A673 (cell line): ENCODE measurements around the gene TTI1. TPM values are rescaled to one million over a fixed set of nuclear protein-coding genes. Genes with fewer than 3 reads are reported as not detected.

ENCODE experiments used
- BruUV-seq: library from RNA; stranded (reverse); fragments of 400-500 nt; replicated peaks from 2 replicates; lab custom pipeline; 2021; lab: Mats Ljungman, UMichigan
- CTCF ChIA-PET: fragments of 300-600 bp; sonication (Branson Sonifier 250); formaldehyde crosslinking; loops from one replicate; lab custom pipeline; 2022; ENCODE audit warnings: antibody characterized with exemption; lab: Charles Lee
- POLR2A ChIA-PET: fragments of 300-600 bp; sonication (Branson Sonifier 250); formaldehyde crosslinking; loops from one replicate; lab custom pipeline; 2022; ENCODE audit warnings: antibody characterized with exemption; ENCODE audit not compliant: low non-redundant PET; lab: Charles Lee
- DNase-seq: peaks from one replicate; pipeline ENCODE4 v3.0.0-alpha.2; 2015; ENCODE audit warnings: low spot score
- H3K27ac ChIP-seq: fragments of 200-600 bp; sonication (generic); 2 replicates; pipeline ENCODE4 v1.5.1; 2016; ENCODE audit warnings: mixed run types, low read depth, mild to moderate bottlenecking, mixed read lengths, antibody characterized with exemption, low read length; ENCODE audit not compliant: poor library complexity, severe bottlenecking
- H3K27me3 ChIP-seq: fragments of 200-600 bp; sonication (generic); replicated peaks from 2 replicates; pipeline ENCODE4 v1.6.1; 2017; ENCODE audit warnings: mixed run types, low read depth, mild to moderate bottlenecking, mixed read lengths, antibody characterized with exemption, low read length; ENCODE audit not compliant: insufficient read depth, poor library complexity
- H3K36me3 ChIP-seq: fragments of 200-600 bp; sonication (generic); 2 replicates; pipeline ENCODE4 v1.6.1; 2016; ENCODE audit warnings: mixed run types, mild to moderate bottlenecking, mixed read lengths, antibody characterized with exemption, low read length; ENCODE audit not compliant: insufficient read depth, poor library complexity, severe bottlenecking
- H3K4me1 ChIP-seq: fragments of 200-600 bp; sonication (generic); 2 replicates; pipeline ENCODE4 v1.6.1; 2017; ENCODE audit warnings: mixed run types, mild to moderate bottlenecking, mixed read lengths, antibody characterized with exemption, low read length; ENCODE audit not compliant: insufficient read depth, poor library complexity, severe bottlenecking
- H3K4me3 ChIP-seq: fragments of 200-600 bp; sonication (generic); 2 replicates; pipeline ENCODE4 v1.5.1; 2016; ENCODE audit warnings: low read depth, mixed run types, mild to moderate bottlenecking, mixed read lengths, low read length; ENCODE audit not compliant: poor library complexity, severe bottlenecking
- H3K9me3 ChIP-seq: fragments of 200-600 bp; sonication (generic); 2 replicates; pipeline ENCODE4 v1.6.1; 2016; ENCODE audit warnings: mixed run types, low read depth, mild to moderate bottlenecking, mixed read lengths, antibody characterized with exemption, low read length; ENCODE audit not compliant: poor library complexity, severe bottlenecking
- CTCF ChIP-seq: fragments of 300-800, 200-600 bp; sonication (generic); conservative IDR thresholded peaks from 2 replicates; pipeline ENCODE4 v1.5.1; 2017; ENCODE audit warnings: low read depth, mild to moderate bottlenecking, antibody characterized with exemption, low read length, moderate library complexity, mixed read lengths
- EZH2 ChIP-seq: fragments of 200-600 bp; sonication (generic); IDR thresholded peaks from 2 replicates; pipeline ENCODE4 v1.6.1; 2017; ENCODE audit warnings: borderline replicate concordance, low read depth, mild to moderate bottlenecking, mixed read lengths, antibody characterized with exemption, low read length; ENCODE audit not compliant: poor library complexity, severe bottlenecking
- intact Hi-C: fragments of 100-400 bp; cut with micrococcal nuclease; formaldehyde crosslinking; loops from one replicate; pipeline ENCODE4 v1.10.0; 2022; ENCODE audit not compliant: unreplicated experiment
- total RNA-seq: library from RNA; stranded (reverse); gene quantifications from 2 replicates; pipeline ENCODE4 v1.2.3, GENCODE V29; 2021

Gene TTI1
- total RNA-seq, 1 experiment from 2014 or later = 40.3 TPM

GRCh38 chr20:38075161-38075998, 42.1 kb upstream of the TTI1 start:
- CTCF ChIA-PET = interaction anchor here (2.7 kb wide), 1 partner anchor 146 kb away, joined by 21 read pairs; no protein-coding TSS in a partner anchor
- Histone ChIP-seq H3K36me3 (peaks cover 38% of the 10 kb centered on the region), H3K4me3 (no peak overlapping the region), H3K9me3 (no peaks in the 10 kb centered on the region), H3K4me1 (no peaks in the 10 kb centered on the region), H3K27me3 (no peaks in the 10 kb centered on the region), H3K27ac (no peak overlapping the region)
- no TSS peak for BruUV-seq
- TF ChIP-seq CTCF (no peak), EZH2 (no peak)
- intact Hi-C loops = no loop called here
- POLR2A ChIA-PET = no interaction called here
- DNase-seq = no peak

GRCh38 chr20:38073307-38074071, 40.2 kb upstream of the TTI1 start:
- Histone ChIP-seq H3K4me1 (no peaks in the 10 kb centered on the region), H3K36me3 (peaks cover 40% of the 10 kb centered on the region), H3K27ac (no peak overlapping the region), H3K9me3 (no peaks in the 10 kb centered on the region), H3K27me3 (no peaks in the 10 kb centered on the region), H3K4me3 (no peak overlapping the region)
- peak; percentile 75 for DNase-seq
- TF ChIP-seq EZH2 (no peak), CTCF (peak; percentile 80)
- POLR2A ChIA-PET = interaction anchor here (0.6 kb wide), 1 partner anchor 546 kb away, joined by 4 read pairs; the partner anchor contains the start of gene BLCAP
- intact Hi-C loops = loop anchor here (1.0 to 5.0 kb wide), 3 partner anchors 94 to 335 kb away; partner anchors contain the start of gene TGM2
- CTCF ChIA-PET = interaction anchor here (0.6 to 2.7 kb wide), 11 partner anchors 9 to 335 kb away, joined by 3 to 21 read pairs (median 7); no protein-coding TSS in a partner anchor
- BruUV-seq = no TSS peak

- no peak overlapping the region for H3K27ac ChIP-seq
- TF ChIP-seq EZH2 (no peak), CTCF (no peak)
Observed at GRCh38 chr20:38072898-38073297, 39.6 kb upstream of the TTI1 start.

More at GRCh38 chr20:38072898-38073297, 39.6 kb upstream of the TTI1 start:
- peaks cover 43% of the 10 kb centered on the region for H3K36me3 ChIP-seq
- H3K4me3 ChIP-seq = no peak overlapping the region
- POLR2A ChIA-PET = interaction anchor here (0.6 kb wide), 1 partner anchor 545 kb away, joined by 4 read pairs; the partner anchor contains the start of gene BLCAP
- intact Hi-C loops = loop anchor here (1.0 to 5.0 kb wide), 3 partner anchors 94 to 335 kb away; partner anchors contain the start of gene TGM2
- BruUV-seq = no TSS peak
- H3K4me1 ChIP-seq = no peaks in the 10 kb centered on the region
- CTCF ChIA-PET = interaction anchor here (0.6 to 2.7 kb wide), 10 partner anchors 8 to 336 kb away, joined by 3 to 21 read pairs (median 6); no protein-coding TSS in a partner anchor
- no peak for DNase-seq
- no peaks in the 10 kb centered on the region for H3K9me3 ChIP-seq
- H3K27me3 ChIP-seq = no peaks in the 10 kb centered on the region
